Chondrocyte (in vitro differentiated cells): ENCODE results near the gene ADAM19. TPM values are rescaled to one million over a fixed set of nuclear protein-coding genes. Genes with fewer than 3 reads are reported as not detected.

ENCODE experiments used
- DNase-seq: peaks from one replicate; pipeline ENCODE4 v3.0.0; 2021; ENCODE audit warnings: mixed read lengths, low spot score
- H3K27ac Mint-ChIP-seq: one replicate; pipeline ENCODE4 v1.8.0; 2021; ENCODE audit warnings: mild to moderate bottlenecking, moderate library complexity, mixed read lengths; ENCODE audit not compliant: unreplicated experiment
- H3K27me3 Mint-ChIP-seq: 2 replicates; pipeline ENCODE4 v1.8.0; 2021; ENCODE audit warnings: low read depth, mixed read lengths
- H3K36me3 Mint-ChIP-seq: 2 replicates; pipeline ENCODE4 v1.8.0; 2021; ENCODE audit warnings: low read depth, mixed read lengths
- H3K4me1 Mint-ChIP-seq: 2 replicates; pipeline ENCODE4 v1.8.0; 2021; ENCODE audit warnings: low read depth, mild to moderate bottlenecking, mixed read lengths
- H3K4me3 Mint-ChIP-seq: one replicate; pipeline ENCODE4 v1.8.0; 2021; ENCODE audit warnings: mild to moderate bottlenecking, moderate library complexity, mixed read lengths; ENCODE audit not compliant: unreplicated experiment
- H3K9me3 Mint-ChIP-seq: 2 replicates; pipeline ENCODE4 v1.8.0; 2021; ENCODE audit warnings: low read depth, mixed read lengths
- total RNA-seq: library from RNA; stranded (reverse); gene quantifications from 3 replicates; pipeline ENCODE4 v1.2.1, GENCODE V29; 2021
- TF ChIP-seq, protein P1 (sequence below): fragments of 200-600 bp; sonication (generic); IDR thresholded peaks from 2 replicates; pipeline ENCODE4 v1.5.0; 2021; ENCODE audit warnings: antibody characterized with exemption, mild to moderate bottlenecking, moderate library complexity

Gene ADAM19
- total RNA-seq, 1 donor from 2014 or later, result 125 TPM

DNA sequence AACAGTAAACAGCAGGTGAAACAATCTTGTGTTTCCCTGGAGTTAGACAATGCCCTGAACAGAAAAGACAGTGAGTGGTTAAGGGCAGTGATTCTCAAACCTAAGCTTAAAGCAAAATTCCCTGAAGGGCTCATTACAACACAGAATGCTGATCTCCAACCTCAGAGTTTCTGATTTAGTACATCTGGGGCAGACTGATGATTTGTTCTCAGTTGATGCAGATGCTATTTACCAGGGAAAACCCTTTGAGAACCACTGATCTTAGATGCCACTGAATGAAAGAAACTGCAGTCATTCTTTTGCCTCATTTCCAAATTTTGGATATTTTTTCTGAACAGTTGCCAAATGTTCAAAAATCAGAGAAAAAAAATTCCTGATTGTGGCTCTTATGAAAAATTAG is 18.7 kb upstream of the ADAM19 start:
- Mint-ChIP-seq H3K27me3 (no peaks in the 10 kb centered on the region), H3K9me3 (peaks cover 6% of the 10 kb centered on the region)

DNA sequence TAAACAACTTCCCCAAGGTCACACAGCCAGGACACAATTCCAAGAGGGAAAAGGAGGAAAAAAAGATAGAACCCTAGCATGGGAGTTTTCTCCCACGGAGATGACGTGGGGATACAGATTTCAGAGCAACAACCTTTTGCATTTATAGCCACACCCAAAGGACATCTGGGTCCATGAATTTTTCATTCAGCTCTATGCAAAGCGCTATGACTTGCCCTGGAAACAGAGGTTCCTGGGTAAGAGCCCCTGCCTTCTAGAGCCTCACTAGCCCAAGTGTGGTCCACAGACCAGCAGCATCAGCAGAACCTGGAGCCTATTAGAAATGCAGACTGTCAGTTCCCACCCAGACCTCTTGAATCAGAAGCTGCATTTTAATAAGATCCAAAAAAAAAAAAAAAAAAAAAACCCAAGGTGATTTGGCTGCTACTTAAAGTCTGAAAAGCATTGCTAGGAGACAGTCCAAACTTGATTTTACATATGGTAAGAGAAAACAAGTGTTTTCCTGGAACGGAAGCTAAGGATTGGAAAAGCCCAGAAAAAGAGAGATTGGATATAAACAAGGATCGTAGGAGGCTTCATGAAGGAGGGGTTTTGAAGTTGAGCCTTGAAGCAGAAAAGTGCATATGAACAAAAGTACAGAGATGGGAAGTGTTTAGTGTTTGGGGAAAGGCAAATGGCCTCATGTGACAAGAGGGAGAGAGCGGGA is 17.6 kb upstream of the ADAM19 start:
- H3K27me3 Mint-ChIP-seq, result no peaks in the 10 kb centered on the region
- H3K4me3 Mint-ChIP-seq, result no peak overlapping the region
- TF ChIP-seq, protein P1, sequence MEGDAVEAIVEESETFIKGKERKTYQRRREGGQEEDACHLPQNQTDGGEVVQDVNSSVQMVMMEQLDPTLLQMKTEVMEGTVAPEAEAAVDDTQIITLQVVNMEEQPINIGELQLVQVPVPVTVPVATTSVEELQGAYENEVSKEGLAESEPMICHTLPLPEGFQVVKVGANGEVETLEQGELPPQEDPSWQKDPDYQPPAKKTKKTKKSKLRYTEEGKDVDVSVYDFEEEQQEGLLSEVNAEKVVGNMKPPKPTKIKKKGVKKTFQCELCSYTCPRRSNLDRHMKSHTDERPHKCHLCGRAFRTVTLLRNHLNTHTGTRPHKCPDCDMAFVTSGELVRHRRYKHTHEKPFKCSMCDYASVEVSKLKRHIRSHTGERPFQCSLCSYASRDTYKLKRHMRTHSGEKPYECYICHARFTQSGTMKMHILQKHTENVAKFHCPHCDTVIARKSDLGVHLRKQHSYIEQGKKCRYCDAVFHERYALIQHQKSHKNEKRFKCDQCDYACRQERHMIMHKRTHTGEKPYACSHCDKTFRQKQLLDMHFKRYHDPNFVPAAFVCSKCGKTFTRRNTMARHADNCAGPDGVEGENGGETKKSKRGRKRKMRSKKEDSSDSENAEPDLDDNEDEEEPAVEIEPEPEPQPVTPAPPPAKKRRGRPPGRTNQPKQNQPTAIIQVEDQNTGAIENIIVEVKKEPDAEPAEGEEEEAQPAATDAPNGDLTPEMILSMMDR, result no peak
- H3K4me1 Mint-ChIP-seq, result peaks cover 13% of the 10 kb centered on the region
- DNase-seq, result no peak
- no peaks in the 10 kb centered on the region for H3K36me3 Mint-ChIP-seq
- peaks cover under 1% of the 10 kb centered on the region for H3K9me3 Mint-ChIP-seq
- H3K27ac Mint-ChIP-seq, result no peak overlapping the region

More for the DNA sequence above, 18.7 kb upstream of the ADAM19 start:
- no peak overlapping the region for H3K27ac Mint-ChIP-seq
- peaks cover 13% of the 10 kb centered on the region for H3K4me1 Mint-ChIP-seq
- H3K4me3 Mint-ChIP-seq, result no peak overlapping the region
- TF ChIP-seq, protein P1, result no peak
- no peak for DNase-seq
- H3K36me3 Mint-ChIP-seq, result no peaks in the 10 kb centered on the region

DNA sequence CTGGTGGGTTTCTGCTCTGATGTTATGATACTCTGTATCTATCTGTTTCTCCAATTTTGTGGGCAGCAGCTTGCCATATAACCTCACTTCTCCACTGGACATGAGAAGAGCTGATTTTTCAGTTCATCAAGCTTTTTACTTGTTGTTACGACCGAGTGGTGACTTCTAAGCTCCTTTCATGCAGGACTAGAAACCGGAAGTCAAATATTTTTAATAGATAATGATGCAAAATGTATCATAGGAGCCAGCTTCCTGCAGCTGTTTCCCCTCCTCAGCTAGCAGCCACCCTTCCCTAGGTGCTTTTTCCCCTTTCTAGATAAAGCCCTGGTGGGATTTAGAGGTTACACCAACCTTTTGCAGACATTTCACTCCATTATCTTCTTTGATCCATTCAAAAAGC is 17.0 kb upstream of the ADAM19 start:
- H3K9me3 Mint-ChIP-seq, result no peaks in the 10 kb centered on the region
- no peaks in the 10 kb centered on the region for H3K27me3 Mint-ChIP-seq
- no peak overlapping the region for H3K4me3 Mint-ChIP-seq
- no peak overlapping the region for H3K27ac Mint-ChIP-seq
- H3K36me3 Mint-ChIP-seq, result no peaks in the 10 kb centered on the region
- peaks cover 13% of the 10 kb centered on the region for H3K4me1 Mint-ChIP-seq
- DNase-seq, result no peak
- TF ChIP-seq, protein P1, result no peak

DNA sequence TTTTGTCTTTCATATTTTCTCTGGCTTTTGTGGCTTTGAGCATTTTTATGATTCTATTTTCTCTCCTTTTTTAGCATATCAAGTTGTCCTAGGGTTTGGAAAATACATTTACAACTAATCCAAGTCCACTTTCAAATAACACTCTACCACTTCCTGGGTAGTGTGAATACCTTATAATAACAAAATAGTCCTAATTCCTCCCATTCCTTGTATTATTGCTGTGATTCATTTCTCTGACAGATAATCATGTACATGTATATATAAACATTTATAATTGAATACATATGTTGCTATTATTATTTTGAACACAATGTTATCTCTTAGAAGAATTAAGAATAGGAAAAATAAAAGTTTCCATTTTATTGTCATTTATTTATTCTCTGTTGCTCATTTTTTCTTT is 14.9 kb upstream of the ADAM19 start:
- Mint-ChIP-seq H3K9me3 (no peaks in the 10 kb centered on the region), H3K36me3 (no peaks in the 10 kb centered on the region), H3K27me3 (no peaks in the 10 kb centered on the region), H3K4me1 (peaks cover 13% of the 10 kb centered on the region), H3K4me3 (no peak overlapping the region), H3K27ac (no peak overlapping the region)
- TF ChIP-seq, protein P1, result no peak
- DNase-seq, result no peak

DNA sequence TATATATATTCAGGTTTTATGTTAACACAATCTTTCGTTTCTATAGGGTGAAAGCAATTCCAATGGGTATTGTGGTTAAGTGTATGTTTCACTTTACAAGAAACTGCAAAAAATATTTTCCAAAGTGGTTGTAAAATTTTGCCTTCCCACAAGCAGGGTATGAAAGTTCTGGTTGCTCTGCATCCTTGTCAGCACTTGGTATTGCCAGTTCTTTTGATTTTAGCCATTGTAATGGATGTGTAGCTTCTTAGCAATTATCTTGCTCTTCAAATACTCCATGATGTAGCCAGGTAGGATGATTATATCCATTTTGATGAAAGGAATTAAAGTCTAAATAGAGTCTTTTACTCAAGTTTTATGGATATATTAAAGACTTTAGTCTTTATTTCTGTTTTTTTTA is 9.1 kb upstream of the ADAM19 start:
- H3K36me3 Mint-ChIP-seq, result no peaks in the 10 kb centered on the region
- no peak for DNase-seq
- H3K4me1 Mint-ChIP-seq, result peaks cover 13% of the 10 kb centered on the region
- peaks cover 3% of the 10 kb centered on the region for H3K9me3 Mint-ChIP-seq
- H3K27ac Mint-ChIP-seq, result no peak overlapping the region
- H3K27me3 Mint-ChIP-seq, result no peaks in the 10 kb centered on the region
- TF ChIP-seq, protein P1, result no peak
- no peak overlapping the region for H3K4me3 Mint-ChIP-seq
